ENCODE results near the gene RMDN2.

DNA sequence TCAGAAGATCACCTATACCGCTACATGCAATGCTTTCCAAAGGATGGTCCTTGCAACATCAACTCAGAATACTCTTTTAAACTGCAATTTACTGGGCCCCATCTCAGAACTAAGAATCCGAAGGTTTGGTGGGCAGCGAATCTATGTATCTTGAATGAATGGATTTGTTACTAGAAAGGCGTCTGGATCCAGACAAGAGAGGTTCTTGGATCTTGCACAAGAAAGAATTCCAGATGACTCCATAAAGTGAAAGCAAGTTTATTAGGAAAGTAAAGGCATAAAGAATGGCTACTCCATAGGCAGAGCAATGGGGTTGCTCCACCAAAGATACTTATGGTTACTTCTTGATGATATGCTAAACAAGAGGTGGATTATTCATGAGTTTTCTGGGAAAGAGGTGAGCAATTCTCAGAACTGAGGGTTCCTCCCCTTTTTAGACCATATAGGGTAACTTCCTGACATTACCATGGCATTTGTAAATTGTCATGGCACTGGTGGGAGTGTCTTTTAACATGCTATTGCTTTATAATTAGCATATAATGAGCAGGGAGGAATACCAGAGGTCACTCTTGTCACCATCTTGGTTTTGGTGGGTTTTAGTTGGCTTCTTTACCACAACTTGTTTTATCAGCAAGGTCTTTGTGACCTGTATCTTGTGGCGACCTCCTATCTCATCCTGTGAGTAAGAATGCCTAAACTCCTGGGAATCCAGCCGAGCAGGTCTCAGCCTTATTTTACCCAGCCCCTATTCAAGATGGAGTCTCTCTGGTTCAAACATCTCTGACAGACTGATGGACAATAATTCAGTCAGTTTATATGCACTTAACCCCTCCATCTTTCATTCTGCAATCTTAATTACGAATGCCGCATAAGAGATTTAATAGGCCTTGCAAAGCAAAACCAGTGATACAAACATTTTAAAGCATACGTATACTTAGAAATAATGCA is 7.5 kb upstream of the RMDN2 start:
- TF ChIP-seq EZH2phosphoT487 (IDR thresholded peaks at IDR 0.05; ENCODE audit: insufficient read depth, low read depth) (no peak), EZH2 (IDR thresholded peaks at IDR 0.05; ENCODE audit: insufficient read depth, poor library complexity, severe bottlenecking) (no peak)
